HG02852 (cell line): ENCODE measurements around the gene TMEM252.

Experiments
- ATAC-seq: cut with Tn5 transposase; IDR thresholded peaks from one replicate; pipeline ENCODE4 v1.9.1; 2021; ENCODE audit warnings: mild to moderate bottlenecking, moderate library complexity; ENCODE audit not compliant: unreplicated experiment

TMEM252 gene, protein sequence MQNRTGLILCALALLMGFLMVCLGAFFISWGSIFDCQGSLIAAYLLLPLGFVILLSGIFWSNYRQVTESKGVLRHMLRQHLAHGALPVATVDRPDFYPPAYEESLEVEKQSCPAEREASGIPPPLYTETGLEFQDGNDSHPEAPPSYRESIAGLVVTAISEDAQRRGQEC

DNA sequence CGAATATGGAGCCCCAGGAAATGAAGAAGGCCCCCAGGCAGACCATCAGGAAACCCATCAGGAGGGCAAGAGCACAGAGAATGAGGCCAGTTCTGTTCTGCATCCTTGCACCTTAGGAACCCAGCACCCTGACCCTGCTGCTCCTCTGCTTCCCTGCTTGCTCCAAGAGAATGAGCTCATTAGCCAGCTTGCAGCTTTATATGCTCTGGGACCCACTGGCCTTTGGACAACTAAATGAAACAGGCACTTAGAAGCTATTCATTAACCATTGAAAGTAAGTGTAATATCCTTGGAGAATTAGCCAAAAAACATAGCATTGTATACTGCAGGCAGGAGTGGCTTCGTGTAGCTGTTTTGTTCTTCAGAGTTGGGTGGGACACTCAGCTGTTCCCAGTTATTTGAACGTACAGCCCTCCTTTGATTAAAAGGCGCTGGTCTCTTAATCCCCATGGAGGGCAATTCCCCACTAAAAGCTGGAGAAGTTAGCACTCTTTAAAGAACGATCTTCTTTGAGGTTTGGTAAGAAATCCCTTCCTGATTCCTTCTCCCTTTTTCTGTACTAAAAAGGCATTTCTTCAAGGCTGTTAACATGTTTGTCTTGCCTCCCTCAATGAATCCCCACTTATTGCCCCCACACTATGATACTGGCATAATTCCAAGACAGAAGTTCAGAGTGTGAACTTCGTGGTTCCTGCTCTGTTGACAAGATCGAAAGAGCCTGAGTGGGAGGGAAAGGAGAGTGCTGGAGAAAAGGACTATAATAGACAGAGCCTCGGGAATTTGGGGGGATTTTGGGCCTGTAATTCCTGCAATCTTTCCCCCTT is at the start of gene TMEM252:
TMEM252 (minus strand) TSS at position 172 of the 824 bp plus-strand sequence; CDS start at position 103, 69 bp downstream.
- no peak for ATAC-seq

DNA sequence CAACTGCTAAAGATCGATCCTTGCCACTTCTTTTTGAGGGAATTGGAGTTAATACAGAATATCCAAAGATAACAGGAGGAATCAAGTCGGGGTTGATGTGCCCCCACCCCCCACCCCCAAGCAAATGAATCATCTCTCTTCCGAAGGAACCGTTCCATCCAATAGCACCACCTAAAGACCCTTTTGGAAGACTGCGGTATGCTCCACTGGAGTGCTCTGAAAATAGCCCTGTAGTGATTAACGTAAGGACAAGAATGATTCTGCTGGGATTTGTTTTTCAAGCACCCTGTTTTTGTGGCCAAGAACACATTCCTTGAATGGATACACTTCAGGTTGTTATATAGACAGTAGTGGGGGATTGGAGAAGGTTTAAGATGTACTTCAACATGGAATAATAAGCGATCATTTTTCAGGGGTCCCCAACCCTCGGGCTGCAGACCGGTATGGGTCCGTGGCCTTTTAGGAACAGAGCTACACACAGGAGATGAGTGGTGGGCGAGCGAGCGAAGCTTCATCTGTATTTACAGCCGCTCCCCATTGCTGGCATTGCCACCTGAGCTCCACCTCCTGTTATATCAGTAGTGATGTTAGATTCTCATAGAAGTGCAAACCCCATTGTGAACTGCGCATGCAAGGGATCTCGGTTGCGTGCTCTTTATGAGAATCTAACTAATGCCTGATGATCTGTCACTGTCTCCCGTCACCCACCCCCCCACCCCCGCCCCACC is 44.5 kb upstream of the TMEM252 start:
- ATAC-seq = no peak

DNA sequence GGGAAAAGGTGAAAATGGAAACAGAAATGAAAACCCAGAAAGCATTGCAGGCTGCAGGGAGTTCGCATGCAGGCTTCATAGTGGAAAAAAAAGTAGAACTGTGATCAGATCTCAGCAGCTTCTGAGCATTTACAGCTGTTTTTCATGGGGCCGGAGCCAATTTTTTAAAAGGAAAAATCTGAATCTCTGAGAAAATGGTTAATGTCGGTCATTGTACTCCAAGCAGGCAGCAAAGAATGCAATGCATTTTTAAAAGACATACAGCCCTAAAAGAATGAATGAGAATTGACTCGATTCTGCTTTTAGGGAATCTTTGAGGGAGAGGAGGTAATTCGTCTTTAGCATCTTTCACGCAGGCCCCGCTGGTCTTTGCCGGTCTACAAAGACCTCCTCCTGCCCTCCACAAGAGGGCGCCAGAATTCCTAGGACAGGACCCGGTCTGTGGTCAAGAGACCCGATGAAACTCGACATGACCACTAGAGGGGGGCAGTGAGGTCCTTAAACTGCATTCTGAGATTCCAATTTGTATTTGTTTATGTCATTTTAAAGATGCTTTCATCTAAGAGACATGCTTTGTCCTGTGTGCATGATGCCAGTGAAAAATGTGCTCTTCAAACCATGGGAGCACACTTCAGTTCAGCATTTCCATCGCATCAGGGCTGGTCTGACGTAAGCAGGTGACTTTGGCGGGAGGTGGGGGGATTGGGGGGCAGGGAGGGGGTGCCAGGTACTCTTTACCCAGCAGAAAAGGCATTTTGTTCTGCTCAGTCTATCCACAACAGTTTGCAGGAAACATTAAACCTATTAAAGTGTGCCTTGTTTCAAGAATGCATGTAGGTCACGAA is 43.7 kb upstream of the TMEM252 start:
- ATAC-seq = peak; percentile 80

DNA sequence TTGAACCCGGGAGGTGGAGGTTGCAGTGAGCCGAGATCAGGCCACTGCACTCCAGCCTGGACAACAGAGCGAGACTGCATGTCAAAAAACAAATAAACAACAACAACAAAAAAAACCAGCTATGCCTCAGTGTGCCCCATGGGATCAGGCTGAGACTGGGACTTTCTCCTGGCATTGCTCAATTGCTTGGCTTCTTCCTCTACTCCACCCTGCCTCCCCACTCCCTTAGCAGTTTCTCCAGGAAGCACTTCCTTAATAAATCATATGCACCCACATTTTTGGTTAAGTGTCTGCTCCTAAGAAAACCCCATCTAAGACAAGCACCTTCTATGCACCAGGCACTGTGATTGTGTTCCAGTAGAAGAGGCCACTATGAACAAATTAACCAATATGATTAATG is 41.0 kb upstream of the TMEM252 start:
- no peak for ATAC-seq

DNA sequence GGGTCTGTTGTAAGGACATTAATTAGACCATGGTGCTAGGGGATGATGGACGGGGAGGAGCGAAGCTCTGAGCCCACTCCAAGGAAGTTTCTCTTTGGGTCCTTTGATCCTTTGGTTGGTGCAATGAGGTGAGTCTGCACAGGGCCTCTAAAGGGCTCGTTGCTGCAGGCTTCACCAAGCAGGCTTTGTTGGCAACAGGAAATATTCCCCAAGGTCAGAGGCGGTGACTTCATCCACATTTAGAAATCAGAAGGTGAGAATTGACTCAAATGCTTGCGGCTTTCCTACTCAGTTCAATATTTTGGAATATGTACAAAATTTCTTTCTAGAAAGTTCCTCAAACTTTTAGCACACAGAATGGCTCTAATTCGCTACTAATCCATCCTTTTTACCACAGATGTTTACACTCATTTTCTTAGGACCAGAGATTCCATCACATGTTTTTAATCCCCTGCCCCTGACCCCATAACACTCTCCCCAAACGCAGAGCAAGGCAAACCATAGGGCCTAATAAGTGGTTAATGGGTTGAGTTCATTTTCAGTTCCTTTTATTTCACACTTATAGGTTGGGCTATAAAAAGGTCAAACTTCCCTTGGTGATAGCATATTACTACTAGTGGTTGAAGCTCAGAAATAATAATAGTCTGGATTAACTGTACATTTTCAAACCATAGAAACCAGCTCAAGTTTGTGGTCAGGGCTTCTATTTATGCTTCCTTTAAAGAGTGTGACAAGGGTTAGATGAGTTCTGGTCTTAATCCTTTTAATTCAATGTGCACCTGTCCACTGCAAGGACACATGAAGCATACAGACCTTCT is 37.3 kb upstream of the TMEM252 start:
- peak; percentile 88 for ATAC-seq

DNA sequence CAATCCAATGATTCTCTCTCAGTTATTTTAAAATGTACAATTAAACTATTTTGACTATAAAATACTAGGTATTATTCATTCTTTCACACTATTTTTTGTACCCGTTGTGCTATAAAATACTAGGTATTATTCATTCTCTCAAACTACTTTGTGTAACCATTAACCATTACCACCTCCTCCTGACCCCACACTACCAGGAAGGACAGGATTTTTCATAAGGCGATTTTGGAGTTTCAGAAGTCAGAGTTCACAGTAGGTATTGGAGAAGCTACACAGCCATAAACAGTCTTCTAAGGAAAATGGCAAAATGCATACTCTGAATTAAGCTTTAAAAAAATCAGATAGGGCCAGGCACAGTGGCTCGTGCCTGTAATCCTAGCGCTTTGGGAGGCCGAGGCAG is 35.1 kb upstream of the TMEM252 start:
- no peak for ATAC-seq

DNA sequence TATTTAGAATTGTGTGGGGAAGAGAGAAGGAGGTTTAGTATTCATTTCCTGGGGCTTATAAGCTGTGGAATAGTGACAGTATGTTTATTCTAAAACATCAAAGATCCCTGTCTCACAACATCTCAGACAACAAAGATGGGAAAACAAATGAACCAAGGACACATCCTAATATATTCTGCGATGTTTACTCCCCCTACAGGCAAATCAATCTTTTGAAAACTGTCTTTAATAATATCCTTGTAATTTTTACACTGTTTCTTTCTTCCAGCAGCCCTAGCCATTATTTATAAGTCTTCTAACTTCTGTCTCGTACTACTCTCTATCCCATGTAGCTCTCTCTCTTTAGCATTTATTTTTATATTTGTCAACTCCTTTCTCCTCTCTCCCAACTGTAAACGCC is 33.5 kb upstream of the TMEM252 start:
- ATAC-seq = no peak

DNA sequence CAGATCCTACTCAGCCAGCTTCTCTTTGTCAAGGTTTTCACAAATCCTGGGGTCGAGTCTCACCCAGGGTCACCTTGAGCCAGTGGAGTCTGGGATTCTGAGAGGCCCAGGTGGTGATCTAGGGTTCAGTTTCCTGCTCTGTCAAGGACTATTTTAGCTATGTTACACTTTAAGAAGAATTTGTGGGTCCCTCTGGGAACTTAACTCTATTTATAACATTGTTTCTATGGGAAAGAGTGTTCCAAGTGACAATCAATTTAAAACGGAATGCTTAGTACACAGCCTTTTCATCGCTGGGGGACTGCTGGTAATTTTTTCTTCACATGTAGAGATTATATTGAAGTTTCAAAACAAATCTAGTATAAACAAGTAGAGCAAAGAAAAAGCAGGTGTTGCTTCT is 26.9 kb upstream of the TMEM252 start:
- ATAC-seq = no peak

DNA sequence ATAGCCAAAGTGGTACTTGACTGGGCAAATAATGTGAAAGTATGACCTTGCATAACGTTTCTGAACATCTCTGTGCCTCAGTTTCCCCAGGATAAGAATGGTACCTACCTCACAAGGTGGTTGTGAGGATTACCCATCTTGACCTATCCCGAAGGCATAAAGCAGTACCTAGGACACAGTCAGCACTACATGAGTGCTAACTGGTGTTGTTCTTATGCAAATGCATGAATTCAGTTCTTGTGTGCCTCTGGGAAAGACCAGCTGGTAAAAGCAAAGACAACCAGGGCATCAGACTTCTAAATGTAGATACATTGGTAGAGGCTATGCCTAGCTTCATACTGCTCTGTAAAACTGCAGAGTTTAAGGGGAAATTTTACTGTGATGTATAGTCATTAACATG is 21.8 kb upstream of the TMEM252 start:
- ATAC-seq = no peak

DNA sequence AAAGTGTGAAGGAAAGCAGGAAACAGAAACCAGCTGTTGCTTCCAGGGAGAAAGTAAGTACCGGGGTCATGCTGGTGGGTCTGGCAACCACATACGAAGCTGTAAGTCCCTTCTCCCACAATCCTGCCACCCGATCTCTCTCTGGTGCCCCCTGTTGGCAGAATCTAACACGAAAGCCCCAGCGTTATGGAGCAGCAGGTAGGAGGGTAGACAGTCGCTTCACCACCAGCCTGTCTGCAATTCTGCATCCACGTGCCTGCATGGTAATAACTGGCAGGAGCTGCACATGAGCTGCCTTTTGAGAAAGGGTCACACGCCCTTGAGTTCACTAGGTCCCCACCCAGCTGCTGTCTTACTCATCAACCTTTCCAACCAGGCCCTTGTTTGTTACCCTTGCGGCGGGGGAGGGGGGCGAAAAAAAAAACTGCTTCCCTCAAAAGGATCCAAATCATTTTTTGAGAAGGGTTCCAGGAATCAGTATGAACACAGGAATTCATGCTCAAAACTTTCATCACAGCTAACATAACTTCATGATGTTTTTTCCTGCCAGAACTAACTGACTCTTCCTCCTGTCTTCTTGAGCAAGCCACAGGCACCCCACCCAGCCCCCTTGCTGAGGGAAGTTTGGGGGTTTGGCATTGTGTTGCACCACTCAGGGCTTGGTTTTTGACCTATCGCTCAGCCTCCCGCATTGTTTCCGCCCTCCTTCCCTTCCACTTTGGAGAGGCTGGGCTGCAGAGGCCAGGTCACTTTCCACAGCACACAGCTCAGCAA is 19.6 kb upstream of the TMEM252 start:
- ATAC-seq = peak; percentile 52

DNA sequence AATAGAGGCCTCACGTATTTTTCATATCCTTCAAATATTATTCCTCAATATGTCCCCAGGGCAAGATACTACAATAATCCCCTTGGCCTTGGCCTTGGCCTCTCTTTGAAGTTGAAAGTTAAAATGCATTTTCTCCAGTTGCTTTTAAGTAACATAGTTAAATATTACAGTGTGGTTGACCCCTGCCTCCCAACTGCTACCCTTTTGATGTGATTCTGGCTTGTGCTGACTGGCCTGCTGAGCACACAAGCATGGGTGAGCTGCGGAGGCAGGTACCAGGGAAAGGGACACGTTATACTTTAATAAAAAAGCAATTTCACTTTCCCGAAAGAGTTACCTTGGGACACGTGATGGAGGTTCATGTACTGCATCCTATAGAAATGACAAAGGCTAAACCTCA is 17.9 kb upstream of the TMEM252 start:
- ATAC-seq = no peak

DNA sequence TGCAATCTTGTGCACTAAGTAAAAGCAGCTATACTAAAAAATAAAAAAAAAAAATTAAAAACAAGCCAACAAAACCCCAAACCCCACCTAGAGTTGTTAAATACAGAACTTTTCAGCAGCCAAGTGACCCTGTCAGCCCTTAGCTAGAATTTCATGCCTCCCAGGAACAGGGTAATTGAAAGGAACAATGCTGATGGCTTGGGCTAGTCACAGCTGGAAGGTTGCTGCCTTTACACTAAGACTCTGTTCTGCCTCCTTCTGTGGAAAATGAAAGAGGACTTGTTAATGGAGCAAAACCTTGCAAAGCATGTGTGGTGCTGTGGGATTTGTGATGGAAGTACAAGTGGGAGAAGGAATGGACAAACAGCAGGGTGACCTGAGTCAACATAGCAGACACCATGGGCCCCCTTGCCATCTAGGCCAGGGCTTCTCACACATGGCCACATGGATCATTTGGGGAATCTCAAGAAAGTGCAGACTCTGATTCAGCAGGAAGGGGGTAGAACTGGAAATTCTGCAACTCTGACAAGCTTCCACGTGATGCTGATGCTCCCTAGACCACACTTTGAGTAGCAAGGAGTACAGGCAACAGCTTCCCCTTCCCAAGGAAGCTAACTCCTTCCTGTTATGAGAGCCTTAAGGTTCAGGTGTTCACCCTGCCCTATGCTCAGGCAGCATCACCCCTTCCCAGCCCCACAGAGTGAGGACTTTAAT is 14.9 kb upstream of the TMEM252 start:
- no peak for ATAC-seq

DNA sequence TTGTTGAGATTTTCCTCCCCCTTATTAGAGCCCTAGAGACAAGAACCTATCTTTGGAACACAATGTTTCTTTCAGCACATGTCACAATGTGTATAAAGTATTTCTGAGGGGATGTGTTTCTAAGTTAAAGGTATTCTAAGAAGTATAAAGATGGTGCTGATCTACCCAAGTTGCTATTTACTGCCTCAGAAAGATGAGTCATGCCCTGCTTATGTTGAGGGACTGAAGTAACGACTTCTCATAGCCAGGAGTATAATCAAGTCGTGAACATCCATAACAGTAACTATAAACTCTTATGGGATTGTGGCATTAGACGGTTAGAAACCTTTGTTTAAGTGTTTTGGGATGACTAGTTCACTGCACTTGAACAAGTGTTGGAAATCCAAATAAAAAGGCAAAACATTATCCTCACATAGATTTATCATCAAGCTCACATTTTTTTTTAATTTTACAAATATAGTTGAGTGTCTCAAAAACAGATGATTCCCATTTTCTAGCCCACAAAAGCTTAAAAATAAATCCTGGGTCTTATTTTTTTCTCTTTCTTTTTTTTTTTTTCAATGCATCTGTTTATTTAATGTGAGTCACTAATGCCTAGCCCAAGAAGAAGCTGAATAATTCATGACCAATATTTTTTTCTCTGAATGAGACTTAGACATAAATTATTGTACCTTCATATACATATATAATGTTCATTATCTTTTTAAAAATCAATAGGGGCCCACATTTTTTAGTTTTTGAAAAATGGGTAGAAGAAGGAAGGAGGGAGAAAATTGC is 12.2 kb upstream of the TMEM252 start:
- ATAC-seq = no peak

DNA sequence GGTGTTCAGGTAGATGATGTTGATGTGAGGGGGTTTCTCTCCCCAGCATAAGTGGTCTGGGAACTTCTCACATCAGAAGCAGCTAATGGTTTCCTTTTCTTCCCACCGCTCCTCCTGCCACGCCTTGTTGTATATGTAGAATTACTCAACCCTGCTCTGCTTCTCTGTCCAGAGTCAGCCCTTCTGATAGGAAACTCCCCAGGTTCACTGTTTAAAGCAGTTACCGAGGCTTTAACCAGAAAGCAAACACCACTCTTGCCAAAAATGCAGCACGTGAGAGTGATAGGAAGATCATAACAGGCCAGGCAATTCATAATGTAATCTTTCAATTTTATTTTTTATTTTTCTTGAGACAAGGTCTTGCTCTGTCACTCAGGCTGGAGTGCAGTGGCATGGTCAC is 10.5 kb upstream of the TMEM252 start:
- ATAC-seq = no peak

DNA sequence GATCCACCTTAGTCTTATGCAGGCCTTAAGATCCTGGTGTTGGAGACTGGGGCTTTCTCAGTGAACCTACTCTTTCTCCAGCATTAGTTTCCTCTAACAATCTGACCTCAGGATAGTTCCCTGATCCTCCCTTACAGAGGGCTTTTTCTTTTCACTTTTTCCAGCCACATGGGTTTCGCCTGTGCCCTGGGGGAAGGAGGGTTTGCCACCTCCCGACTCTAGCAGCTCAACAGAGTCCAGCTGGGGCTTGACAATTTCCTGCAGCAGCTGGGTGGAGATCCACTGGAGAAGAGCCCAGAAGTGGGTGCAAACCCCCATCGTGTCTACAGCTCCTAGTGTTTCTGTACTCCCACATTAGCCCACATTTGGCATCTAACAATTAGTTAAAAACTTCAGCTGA is 7.6 kb upstream of the TMEM252 start:
- no peak for ATAC-seq

DNA sequence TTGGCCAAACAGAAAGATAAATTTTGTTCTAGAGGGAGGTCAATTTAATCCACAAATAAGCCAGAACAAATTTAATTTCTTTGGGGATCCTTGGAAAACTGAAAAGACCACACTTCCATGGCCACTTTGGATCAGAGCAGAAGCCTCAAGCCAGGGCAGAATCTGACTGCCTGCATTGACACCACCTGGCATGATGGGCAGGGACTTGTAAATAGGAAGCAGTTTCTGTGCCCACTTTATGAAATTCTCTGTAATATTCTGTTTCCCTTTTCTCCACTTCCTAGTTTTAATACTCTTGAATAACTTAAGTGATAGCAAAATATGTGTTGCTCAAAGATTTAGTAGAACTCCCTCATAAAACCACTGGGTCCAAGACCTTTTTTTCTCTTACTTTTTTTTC is 6.7 kb upstream of the TMEM252 start:
- ATAC-seq = no peak

DNA sequence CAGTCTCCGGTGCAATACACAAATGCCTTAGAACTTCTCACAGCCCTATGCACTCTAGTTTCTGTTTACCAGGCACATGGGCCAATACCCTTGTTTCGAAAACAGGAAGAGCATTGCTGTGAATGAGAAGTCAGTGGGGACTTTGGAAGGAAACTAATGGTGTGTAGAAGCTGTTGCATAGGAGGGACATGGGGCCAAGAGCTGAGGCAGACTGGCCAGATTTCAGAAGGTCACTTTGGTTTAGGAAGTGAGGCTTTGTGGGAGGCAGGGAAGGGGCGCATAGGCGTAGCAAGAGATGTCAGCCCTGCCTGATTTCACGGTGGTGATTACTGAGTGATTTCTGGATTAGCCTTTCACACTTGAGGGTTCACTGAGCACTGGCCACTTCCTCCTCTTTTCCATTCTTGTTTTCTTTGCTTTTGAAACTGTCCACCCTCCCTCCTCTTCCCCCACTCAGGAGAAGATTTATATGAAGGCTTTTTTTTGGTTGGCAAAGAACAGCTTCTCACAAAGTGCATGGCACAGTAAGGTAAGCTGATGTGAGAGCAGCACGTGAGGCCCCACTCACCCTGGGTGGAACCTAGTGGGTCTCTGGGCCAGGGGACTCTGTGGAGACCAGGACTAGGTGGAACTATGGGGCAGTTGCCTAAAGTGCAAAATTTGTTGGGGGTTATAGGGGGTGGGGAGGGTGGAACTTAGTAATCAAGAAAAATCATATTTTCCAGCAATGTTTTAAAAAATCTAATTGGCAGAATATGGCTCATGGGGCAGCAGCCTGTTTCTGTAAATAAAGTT is 6.1 kb upstream of the TMEM252 start:
- ATAC-seq = peak; percentile 76
